Vagina (tissue), 2 donors: Measurements from ENCODE around the gene C9orf50.

Source experiments
- POLR2A ChIP-seq, 2 donors: fragments of 450-650 bp; IDR thresholded peaks; one replicate each; pipeline ENCODE4 v1.6.1; 2017; ENCODE audit warnings: antibody characterized with exemption in 2 of 2, mild to moderate bottlenecking in 2 of 2, moderate library complexity in 2 of 2
- POLR2AphosphoS5 ChIP-seq, 2 donors: sonication (generic); formaldehyde crosslinking; IDR thresholded peaks; one replicate each; pipeline ENCODE4 v1.9.0; 2017; ENCODE audit warnings: antibody characterized with exemption in 2 of 2, mild to moderate bottlenecking in 2 of 2, low read depth in 1 of 2; ENCODE audit not compliant: insufficient read depth in 1 of 2
- TF ChIP-seq, protein P1 (sequence below), 3 experiments: fragments of 450-650 bp in 2 of 3; fragments of 200-600 bp in 1 of 3; sonication (generic) in 1 of 3; IDR thresholded peaks; one replicate each; pipeline ENCODE4 v1.5.1; 2017 to 2019; ENCODE audit warnings: antibody characterized with exemption in 3 of 3, mild to moderate bottlenecking in 2 of 3, moderate library complexity in 2 of 3

DNA sequence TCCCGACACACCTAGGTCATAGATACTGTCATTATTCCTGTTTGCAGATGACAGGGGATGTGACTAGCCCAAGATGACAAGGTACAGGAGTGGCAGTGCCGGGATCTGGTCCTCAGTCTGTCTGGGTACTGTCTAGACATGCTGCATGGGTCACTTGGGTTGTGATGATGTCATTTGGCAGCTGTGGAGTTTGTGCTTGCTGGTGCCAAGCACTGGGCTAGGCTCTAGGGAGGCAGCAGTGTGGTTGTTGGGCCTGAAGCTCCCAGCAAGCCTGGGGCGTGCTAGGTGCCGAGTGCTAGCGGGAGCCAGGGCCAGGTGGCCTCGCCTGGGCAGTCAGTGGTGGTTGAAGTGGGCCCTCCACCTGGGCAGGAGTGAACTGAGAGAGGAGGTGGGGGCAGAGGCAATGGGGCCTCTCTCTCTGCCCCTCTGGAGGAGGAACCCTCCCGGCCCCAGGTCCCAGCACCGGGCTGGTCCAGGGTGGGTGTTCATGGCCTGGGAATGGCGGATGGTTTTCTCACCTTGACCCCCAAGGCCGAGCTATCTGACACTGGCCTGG, 29.9 kb upstream of the C9orf50 start:
- TF ChIP-seq POLR2AphosphoS5 (IDR thresholded peaks at IDR 0.05; ENCODE audit: insufficient read depth in 1 of 2, low read depth in 1 of 2): no peak
- no peak for TF ChIP-seq POLR2A (IDR thresholded peaks at IDR 0.05)
- TF ChIP-seq, protein P1, sequence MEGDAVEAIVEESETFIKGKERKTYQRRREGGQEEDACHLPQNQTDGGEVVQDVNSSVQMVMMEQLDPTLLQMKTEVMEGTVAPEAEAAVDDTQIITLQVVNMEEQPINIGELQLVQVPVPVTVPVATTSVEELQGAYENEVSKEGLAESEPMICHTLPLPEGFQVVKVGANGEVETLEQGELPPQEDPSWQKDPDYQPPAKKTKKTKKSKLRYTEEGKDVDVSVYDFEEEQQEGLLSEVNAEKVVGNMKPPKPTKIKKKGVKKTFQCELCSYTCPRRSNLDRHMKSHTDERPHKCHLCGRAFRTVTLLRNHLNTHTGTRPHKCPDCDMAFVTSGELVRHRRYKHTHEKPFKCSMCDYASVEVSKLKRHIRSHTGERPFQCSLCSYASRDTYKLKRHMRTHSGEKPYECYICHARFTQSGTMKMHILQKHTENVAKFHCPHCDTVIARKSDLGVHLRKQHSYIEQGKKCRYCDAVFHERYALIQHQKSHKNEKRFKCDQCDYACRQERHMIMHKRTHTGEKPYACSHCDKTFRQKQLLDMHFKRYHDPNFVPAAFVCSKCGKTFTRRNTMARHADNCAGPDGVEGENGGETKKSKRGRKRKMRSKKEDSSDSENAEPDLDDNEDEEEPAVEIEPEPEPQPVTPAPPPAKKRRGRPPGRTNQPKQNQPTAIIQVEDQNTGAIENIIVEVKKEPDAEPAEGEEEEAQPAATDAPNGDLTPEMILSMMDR (IDR thresholded peaks at IDR 0.05): no peak
